ENCODE results near the gene HIRA. TPM values are rescaled to one million over a fixed set of nuclear protein-coding genes. Genes with fewer than 3 reads are reported as not detected.

Gene HIRA
- total RNA-seq, 1 donor from 2014 or later, result 36.2 TPM

DNA sequence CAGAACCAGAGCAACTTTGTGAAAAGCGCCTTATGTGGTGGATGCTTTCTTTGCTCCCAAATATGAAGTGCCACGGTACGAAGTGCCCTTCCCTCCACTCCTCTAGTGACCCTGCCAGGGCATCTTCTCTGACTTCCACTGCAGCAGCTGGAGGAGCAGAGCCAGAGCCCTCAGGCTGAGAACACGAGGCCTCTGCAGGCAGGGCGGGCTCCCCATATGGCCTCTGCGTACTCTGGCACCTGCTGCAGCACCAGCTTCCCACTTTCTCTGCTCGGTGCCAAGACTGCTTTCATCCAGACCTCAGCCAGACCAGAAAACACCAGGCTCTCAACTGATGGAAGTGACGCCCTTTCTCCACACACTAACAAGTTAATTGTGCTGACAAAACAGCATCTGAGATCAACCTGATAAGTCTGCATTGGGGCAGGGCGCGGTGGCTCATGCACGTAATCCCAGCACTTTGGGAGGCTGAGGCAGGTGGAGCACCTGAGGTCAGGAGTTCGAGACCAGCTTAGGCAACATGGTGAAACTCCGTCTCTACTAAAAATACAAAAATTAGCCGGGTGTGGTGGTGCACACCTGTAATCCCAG is 34.7 kb upstream of the HIRA start:
- Histone ChIP-seq H3K27me3 (no peaks in the 10 kb centered on the region), H3K4me3 (no peak overlapping the region), H3K27ac (no peak overlapping the region), H3K9me3 (no peaks in the 10 kb centered on the region), H3K4me1 (no peaks in the 10 kb centered on the region), H3K36me3 (peaks cover 69 to 94% of the 10 kb centered on the region in 2 donors)
- intact Hi-C loops (cut with DNase I), result no loop called here
- no peak for DNase-seq (ENCODE audit: low spot score in 2 of 2)
- TF ChIP-seq, protein P1, sequence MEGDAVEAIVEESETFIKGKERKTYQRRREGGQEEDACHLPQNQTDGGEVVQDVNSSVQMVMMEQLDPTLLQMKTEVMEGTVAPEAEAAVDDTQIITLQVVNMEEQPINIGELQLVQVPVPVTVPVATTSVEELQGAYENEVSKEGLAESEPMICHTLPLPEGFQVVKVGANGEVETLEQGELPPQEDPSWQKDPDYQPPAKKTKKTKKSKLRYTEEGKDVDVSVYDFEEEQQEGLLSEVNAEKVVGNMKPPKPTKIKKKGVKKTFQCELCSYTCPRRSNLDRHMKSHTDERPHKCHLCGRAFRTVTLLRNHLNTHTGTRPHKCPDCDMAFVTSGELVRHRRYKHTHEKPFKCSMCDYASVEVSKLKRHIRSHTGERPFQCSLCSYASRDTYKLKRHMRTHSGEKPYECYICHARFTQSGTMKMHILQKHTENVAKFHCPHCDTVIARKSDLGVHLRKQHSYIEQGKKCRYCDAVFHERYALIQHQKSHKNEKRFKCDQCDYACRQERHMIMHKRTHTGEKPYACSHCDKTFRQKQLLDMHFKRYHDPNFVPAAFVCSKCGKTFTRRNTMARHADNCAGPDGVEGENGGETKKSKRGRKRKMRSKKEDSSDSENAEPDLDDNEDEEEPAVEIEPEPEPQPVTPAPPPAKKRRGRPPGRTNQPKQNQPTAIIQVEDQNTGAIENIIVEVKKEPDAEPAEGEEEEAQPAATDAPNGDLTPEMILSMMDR (IDR thresholded peaks at IDR 0.05), result no peak

DNA sequence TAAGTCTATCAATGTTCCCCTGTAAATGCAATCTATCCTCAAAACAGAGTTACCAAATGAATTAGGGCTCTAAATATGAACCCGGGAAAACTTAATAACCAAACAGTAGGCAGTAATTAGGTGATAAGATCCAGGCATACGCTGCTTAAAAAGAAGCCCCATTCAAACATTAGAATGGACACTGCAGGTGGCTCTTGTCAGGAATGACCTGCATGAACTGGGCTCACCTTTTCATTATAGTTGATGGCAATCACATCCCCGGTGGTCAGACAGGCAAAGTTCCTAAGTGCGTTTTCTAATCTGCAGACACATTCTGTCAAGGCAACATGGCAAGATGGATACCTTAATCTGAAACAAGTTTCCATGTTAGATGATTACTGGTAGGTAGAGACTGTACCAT is 33.4 kb upstream of the HIRA start:
- Histone ChIP-seq H3K9me3 (no peaks in the 10 kb centered on the region), H3K36me3 (peaks cover 61 to 88% of the 10 kb centered on the region in 2 donors), H3K27me3 (no peaks in the 10 kb centered on the region), H3K4me1 (no peaks in the 10 kb centered on the region), H3K4me3 (no peak overlapping the region), H3K27ac (no peak overlapping the region)
- DNase-seq (ENCODE audit: low spot score in 2 of 2), result no peak
- TF ChIP-seq, protein P1 (IDR thresholded peaks at IDR 0.05), result no peak
- intact Hi-C loops (cut with DNase I), result no loop called here

DNA sequence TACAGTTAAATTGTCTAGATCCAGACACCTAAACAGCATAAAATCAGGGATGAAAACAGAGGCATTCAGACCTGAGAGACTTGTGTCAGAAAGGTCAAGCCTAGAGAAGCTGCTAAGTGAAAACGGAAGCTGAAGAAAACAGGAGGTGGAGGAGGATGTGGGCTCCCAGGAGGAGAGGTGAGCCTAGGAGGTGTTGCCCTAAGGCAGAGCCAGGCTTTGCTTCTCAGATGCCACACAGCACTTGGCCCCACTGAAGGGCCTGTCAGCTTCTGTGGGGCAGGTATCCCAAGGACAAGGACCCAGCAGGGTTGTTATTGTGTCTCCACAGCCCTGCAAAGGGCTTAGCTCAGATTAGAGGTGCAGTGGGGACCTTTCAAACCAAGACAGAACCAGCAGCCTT is 33.0 kb upstream of the HIRA start:
- H3K27ac ChIP-seq, result no peak overlapping the region
- H3K36me3 ChIP-seq, result peaks cover 56 to 87% of the 10 kb centered on the region in 2 donors
- DNase-seq (ENCODE audit: low spot score in 2 of 2), result no peak
- intact Hi-C loops (cut with DNase I), result no loop called here
- no peaks in the 10 kb centered on the region for H3K9me3 ChIP-seq
- H3K4me1 ChIP-seq, result no peaks in the 10 kb centered on the region
- H3K27me3 ChIP-seq, result no peaks in the 10 kb centered on the region
- TF ChIP-seq, protein P1 (IDR thresholded peaks at IDR 0.05), result no peak
- no peak overlapping the region for H3K4me3 ChIP-seq

DNA sequence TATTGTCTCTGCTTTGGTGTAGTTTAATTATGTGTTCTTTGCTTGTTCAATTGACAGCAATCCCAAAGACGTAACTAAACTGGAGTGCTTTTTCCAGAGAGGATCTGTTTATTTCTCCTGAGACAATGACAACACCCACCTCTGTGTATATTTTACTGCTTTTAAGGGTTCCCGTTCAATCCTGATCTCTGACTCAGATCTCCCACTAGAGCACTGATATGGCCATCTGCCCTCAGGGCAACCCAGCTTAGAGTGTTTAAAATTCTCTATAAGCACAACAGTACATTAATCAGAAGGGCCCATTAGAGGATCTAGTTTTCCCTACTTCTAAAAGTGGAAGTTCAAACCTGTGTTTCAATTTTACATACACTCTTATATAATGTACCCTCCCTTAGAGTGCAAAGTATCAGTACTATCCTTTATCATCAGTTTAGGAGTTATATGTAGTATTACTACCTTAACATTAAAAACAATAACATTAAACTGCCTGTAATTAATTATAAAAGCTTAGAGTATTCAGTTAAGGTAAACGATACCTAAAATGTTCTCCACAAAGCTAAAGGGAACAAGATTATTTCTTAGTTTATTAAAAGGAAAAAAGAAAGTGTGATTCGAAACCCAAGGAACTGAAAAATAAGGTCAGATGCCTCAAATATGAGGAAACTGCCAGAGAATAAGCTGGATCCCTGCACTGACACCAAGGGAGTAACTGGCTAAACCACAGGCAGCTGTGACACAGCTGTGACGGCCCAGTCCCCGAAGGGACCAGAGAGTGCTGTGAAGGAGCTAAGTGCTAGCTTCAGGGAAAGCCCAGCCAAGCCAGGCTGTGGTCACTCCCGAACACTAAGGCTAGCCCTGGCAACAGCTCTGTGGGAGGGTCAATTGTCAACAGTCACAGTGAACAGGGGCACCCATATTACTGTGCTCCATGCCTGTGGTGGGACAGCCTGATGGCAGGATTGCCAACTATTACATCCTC is 32.2 kb upstream of the HIRA start:
- H3K9me3 ChIP-seq, result no peaks in the 10 kb centered on the region
- no peak overlapping the region for H3K4me3 ChIP-seq
- H3K27ac ChIP-seq, result no peak overlapping the region
- intact Hi-C loops (cut with DNase I), result no loop called here
- DNase-seq (ENCODE audit: low spot score in 2 of 2), result no peak
- peaks cover 49 to 79% of the 10 kb centered on the region in 2 donors for H3K36me3 ChIP-seq
- TF ChIP-seq, protein P1 (IDR thresholded peaks at IDR 0.05), result no peak
- H3K4me1 ChIP-seq, result no peaks in the 10 kb centered on the region
- no peaks in the 10 kb centered on the region for H3K27me3 ChIP-seq

DNA sequence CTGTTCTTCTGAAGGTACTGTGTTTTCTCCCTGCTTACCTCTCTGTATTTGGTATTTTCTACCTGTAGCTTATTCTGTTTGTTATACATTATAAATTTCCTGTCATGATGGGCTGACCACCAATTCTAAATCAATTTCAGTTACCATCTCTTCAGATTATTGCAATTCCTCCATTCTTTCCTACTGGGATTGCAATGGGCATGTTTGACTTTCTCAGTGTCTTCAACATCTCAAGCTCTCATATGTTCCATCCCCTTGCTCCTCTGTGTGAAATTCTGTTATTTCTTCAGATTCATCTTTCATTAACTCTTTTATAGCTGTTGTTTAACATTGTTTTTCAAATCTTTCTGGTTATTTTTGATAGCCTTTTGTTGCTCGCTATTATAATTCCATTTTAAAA is 31.5 kb upstream of the HIRA start:
- no peaks in the 10 kb centered on the region for H3K27me3 ChIP-seq
- DNase-seq (ENCODE audit: low spot score in 2 of 2), result no peak
- no peaks in the 10 kb centered on the region for H3K9me3 ChIP-seq
- TF ChIP-seq, protein P1 (IDR thresholded peaks at IDR 0.05), result no peak
- no peak overlapping the region for H3K27ac ChIP-seq
- H3K36me3 ChIP-seq, result peaks cover 41 to 78% of the 10 kb centered on the region in 2 donors
- intact Hi-C loops (cut with DNase I), result no loop called here
- no peaks in the 10 kb centered on the region for H3K4me1 ChIP-seq
- H3K4me3 ChIP-seq, result no peak overlapping the region

Measured in ascending aorta (tissue), 2 donors.